ENCODE results near the gene ACOT7.

The ACOT7 gene

DNA sequence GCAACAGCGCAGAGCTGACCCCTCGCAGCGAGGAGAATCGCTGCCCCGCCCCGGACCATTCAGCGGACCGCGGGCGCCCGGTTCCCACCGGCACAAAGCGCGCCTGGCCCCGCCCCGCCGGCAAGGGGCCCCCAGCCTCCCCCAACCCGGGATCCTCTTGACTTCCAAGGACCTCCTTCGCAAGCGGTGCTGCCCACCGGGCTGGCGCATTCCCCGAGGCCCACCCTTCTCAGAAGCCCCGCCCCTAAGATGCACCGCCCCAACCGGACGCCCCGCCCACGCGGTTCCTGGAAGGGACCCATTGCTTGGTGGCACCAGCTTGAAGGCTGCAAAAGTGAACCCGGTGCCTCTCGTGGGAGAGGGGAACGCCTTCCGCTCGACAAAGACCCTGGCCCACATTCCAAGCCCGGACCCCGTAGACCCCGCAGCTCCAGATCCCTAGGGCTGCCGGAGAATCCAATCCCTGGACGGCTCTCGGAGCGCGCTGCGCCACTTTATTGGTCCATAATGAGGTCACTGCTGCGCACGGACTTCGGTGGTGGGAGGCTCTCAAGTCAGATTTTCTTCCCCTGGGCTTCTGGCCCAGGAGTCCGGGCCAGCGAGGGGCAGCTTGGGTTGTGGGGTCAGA lies 147.6 kb downstream of the ACOT7 start:
- DNase-seq: peak; percentile 93

DNA sequence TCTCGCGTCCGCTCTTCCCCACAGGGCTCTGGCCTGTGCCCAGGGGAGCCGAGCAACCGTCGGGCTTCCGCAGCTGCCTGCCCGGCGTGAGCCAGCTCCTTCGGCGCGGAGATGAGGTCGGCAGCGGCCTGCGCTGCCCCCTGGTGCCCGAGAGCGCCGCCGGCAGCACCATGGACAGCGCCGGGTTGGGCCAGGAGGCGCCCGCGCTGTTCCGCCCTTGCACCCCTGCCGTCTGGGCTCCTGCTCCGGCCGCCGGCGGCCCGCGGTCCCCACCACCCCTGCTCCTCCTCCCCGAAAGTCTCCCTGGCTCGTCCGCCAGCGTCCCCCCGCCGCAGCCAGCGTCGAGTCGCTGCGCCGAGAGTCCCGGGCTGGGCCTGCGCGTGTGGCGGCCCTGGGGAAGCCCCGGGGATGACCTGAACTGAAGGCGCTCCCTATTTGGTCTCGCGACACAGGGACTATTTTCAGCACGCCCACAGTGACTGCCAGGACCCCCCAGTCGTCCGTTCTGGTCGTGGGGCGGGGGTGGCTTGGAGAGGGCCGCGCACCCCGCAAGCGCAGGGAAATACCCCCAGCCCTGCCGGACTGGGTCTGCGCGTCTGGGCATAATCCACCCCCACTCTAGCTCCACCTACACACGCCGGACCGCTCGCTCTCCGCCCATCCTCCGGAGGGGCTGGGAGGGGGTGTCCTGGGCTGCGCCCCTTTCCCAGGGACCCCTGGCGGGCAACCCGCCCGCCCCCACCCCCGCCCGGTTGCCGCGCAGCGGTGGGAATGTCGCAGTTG lies 148.3 kb downstream of the ACOT7 start:
- DNase-seq: peak; percentile 92

DNA sequence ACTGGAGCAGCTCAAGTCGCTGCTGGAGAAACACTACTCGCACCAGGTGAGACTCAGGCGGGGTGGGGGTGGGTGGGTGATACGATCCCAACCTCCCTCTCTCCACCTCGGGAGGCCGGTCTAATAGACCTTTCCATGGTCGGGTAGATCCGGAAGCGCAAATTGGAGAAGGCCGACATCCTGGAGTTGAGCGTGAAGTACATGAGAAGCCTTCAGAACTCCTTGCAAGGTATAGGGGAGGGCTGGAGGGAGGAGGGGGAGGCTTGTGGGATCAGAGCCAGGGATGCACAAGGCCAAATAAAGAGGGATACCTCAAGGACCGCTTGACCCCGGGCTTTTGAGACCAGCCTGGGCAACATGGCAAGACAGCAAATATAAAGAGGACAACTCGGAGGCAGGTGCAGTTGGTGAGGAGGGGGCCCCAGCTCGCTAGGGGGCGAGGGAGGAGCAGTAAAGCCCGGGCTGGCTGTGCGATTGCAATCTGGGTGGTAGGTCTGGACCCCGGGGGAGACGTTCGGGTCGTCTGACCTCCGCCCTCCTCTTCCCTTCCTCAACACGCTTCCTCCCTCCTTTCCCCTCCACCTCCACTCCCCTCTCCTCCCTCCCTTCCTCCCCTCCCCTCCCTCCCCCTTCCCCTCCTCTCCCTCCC lies 149.0 kb downstream of the ACOT7 start:
- DNase-seq: no peak

DNA sequence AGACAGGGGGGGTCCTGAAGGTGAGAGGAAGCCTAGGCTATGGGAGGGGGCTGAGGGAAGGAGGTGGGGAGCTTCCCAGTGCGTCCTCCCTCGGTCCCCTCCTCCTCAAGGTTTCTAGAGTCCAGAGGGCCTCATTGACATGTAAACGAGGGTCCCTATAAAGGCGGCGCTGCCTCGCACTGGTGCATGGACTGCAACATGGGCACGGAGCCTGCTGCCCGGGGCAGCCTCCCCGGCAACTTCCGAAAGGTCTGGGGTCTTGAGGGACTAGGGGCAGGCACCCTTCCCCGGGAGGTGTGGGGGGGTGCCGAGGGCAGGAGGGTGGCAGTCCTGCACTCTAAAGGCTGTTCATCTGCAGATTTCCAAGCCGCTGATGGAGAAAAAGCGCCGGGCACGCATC lies 149.6 kb downstream of the ACOT7 start, which contains the start of gene HES3:
Gene HES3 (plus strand): TSS at position 187 of the 400 bp plus-strand sequence. CDS start 187 bp downstream, at position 374.
- DNase-seq: no peak

DNA sequence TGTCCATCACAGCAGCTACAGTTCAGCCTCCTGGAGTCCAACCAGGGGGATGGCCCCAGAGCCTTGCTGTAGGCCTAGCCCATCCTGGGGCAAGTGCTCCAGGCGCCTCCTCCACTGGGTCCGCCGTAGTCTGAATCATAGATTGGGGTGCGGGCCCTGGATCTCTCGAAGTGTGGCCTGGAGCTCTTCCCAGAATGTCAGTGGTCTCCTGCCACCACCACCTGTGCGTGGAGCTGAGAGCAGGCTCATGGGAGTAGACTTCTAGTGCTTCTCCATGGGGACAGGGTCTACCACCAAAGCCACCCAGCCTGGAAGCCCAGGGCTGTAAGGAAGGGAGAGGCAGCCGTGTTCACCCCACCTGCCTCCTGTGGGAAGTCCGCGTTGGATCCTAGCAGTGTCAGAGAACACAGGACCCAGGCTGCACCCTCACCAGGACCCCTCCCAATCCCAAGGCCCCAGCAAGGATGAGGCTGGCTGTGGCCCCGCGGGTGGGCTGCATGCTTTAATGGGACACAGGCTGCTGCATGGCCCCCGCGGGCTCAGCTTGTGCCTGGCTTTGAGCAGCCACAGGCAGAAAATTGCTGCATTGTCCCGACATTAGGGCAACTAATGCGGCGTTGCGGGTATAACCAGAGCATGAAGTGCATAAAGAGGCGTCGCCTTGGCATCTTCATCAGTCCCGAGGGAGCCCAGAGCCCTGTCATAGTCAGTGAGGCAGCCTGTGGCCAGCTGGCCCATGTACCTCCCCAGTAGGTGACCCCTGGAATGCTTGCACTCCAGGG lies 150.3 kb downstream of the ACOT7 start:
- no peak for DNase-seq

DNA sequence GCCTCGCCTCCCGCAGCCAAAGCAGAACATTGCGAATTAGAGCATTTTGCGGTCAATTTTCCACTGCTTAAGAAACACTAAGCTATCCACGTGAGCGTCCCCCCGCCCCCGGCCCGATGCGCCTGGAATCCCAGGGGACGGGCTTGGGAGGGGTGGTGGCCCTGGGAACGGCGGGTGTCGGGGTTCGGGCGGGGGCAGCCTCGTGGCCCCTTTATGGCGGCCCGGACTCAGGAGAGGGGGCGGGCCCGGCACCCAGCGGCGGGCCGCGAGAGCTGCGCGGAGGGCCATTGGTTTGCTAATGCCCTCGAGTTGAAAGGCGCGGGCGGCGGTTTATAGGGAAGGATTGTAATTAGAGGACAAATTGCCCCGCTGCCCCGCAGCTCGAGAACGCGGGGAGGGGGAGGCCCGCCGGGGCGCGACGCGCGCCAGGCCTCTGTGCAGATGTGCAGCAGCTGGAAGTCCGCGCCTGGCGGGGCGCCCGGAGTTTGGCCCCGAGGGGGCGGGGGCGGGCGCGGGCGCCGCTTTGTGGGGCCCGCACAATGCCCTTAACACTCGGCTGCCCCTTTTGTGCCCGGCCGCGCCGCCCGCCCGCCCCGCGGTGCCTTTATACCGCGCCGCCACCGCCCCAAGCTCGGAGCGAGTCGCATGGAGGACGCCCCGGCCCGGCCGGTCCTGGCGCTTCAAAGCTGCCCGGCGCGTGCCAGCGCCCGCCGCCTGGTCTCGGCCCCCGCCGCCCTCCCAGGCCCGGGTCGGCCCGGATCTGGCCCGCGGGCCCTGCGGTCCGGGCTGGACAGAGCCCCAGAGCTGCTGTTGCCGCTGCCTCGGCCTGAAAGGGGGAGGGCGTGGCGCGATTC lies 151.5 kb downstream of the ACOT7 start:
- peak; percentile 26 for DNase-seq

DNA sequence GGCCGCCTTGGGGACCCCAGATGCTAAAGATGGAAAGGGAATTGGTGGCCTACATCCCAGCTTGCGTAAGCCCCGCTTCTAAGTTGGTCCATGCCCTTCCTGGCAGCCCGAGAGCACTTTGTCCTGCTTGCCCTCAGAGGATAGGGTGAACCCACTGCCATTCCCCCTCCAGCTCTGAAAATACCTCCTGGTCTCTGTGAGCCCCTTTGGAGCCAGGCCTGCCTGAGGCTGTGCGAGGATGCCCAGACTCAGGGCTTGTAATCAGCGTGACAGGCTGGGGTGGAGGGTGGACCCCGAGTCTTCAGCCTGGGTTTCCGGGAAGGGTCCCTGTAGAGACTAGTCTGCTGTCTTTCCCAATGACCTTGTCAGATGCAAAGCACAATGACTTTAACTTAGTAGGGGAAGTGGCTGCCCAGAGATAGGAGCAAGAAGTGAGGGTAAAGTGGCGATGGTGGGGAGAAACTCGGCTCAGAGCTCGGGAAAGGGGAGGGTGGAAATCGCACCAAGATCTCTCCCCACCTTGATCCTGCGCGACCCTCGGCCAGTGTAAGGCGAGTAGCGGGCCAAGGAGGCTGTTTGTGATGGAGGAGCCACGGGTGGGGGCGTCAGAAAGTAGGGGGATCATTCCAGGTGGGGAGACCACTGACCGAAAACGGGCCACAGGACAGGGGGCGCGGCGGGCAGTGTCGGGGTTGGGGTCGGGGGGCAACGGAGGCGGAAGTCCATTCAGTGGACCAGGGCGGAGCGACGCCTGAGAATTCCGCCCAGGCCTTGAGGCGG lies 152.3 kb downstream of the ACOT7 start:
- no peak for DNase-seq

DNA sequence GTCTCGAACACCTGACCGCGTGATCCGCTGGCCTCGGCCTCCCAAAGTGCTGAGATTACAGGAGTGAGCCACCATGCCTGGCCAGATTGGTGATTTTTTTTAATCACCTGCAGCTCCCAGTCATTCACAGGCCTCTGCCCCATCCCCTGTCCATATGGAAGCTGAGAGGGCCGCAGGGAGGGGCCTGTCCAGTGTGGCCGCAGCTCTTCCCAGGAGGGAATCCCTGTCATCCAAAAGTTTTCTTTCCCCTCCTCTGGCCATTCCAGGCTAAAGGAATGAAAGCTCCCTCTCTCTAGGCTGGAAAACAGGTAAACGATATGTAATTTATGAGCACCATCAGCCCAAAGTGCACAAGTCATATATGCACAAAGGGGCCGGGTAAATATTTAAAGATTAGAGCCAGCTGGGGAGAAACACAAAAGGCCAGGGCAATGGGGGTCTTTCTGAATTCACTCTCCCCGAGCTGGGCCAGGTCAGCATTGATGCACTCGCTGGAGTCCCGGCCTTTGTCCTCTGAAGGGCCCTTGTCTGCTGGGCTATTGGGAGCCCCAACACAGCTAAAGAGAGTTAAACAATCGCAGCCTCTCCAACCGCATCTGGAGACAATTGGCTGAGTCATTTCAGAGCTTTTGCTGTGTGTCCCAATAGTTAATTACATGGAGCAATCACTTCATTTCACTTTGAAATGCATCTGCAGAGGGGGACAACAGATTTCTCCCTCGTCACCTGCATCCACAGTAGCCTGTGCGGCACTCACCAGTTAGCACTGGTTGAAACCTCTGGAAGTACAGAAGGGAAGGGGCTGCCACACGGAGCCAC lies 153.4 kb downstream of the ACOT7 start:
- DNase-seq: peak; percentile 49

DNA sequence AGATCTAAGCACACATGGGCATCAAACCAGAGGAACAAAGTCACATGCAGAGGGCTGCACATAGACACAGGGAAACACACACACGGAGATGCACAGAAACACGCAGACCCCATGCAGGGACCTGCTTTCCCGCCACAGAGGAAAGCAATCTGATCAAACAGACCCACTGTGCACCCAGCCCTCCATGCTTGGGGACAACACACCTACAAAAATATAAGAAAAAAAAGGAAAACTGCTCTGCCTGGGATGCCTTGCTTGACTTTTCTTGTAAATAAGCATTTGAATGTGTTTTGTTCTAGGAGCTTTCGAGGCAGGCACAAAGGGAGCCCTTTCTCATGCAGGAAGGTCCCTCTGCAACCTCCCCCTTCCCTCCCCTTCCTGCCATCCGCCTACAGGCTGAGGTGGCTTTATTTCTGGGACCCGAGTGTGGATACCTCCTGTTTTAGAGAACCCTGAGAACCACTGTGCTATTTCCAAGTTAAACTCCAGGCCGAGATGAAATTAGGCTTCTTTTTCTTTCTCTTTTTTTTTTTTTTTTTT lies 154.3 kb downstream of the ACOT7 start:
- no peak for DNase-seq

DNA sequence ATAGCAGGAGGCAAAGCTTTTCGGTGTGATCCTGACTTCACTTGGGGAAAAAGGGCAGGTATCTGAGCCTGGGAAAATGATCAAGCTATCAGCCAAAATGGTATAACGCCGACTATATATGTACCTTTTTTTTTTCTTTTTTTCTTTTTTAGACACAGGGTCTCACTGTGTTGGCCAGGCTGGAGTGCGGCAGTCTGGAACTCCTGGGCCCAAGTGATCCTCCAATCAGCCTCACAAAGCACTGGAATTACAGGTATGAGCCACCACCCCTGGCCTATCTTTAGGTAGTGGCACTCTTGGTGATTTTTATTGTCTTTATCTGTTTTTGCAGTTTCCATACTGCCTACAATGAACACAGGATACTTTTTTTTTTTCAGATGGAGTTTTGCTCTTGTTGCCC lies 156.5 kb downstream of the ACOT7 start:
- DNase-seq: no peak

DNA sequence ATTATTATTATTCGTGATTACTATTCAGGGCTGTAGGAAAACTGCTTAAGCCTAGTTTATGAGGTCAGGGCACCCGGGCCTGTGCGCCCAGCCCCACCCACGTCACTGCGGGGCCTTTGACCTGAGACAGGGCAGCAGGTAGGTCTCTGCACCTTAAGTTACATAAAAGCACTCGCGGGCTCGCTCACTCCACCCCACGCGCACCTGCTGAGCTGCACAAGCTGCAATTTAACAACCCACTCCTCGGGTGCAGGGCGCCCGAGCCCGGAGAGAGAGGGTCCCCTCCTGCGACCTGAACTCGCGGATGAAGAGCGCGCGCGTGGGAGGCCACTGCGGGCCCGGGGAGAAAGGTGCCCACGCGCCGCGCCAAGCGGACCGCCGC lies 158.3 kb downstream of the ACOT7 start:
- no peak for DNase-seq

DNA sequence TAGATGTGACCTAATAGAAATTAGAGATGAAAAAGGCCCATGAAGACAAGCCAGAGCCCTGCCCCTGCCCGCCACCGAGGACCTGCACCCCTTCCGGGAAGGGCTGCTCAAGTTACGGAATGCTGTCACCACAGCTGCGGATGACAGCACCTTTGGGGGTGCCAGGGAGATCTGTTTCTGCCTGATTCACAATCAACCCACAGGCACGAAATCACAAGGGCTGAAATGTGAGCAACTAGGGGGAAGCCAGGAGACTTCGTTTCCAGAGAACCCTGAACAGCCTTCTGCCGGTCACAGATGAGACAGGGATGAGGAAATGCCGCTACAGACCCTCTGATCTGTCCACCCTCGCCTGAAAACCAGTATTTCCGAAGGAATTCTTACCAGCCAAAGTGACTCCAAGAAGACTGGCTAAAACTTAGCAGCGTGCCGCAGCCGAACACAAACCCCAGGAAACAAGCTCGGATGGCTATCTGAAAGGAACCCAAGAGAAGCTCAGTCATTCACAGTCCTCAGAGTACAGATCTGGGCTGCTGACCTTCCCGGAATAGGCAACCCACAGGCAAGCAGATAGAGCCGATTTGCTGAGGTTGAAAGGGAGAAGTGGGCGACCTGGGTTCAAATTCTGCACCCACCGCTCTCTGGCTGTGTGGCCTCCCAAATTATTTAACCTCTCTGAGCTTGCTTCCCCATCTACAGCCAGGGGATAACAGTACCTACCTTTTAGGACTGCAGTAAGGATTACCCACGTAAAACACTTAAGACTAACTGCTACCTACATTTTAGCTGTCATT lies 158.9 kb downstream of the ACOT7 start:
- DNase-seq: no peak

DNA sequence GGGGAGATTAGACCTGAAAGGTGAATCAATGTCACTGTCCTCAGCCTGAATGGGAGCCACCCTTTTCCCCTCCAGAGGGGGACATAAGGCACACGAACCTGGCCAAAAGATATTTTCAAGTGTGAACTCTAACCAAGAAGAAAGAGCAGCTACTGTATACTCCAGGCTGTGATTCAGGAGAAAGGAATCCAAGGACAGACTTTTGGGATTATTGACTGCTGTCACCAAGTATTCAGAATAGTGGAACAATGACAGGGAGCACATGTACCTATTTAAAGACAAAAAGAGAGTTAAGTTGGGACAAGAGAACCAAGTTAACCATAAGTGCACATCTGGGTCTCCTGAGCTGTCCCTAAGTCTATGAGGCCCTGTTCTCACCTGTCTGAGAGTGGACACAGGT lies 160.2 kb downstream of the ACOT7 start:
- DNase-seq: no peak

DNA sequence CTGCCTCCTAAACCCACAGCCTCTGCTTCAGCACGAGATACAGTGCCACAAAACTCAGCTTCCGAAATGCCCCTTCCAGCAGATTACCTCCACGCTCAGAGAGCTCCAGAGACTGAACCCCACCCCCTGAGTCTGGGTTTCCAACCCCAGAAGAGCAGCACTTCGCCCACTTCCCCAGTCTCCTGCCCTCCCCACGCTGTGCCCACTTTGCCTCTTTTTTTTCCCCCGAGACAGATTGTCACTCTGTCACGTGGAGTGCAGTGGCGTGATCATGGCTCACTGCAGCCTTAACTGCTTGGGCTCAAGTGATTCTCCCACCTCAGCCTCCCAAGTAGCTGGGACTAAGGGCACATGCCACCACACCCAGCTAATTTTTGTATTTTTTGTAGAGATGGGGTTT lies 167.9 kb downstream of the ACOT7 start:
- DNase-seq: no peak

DNA sequence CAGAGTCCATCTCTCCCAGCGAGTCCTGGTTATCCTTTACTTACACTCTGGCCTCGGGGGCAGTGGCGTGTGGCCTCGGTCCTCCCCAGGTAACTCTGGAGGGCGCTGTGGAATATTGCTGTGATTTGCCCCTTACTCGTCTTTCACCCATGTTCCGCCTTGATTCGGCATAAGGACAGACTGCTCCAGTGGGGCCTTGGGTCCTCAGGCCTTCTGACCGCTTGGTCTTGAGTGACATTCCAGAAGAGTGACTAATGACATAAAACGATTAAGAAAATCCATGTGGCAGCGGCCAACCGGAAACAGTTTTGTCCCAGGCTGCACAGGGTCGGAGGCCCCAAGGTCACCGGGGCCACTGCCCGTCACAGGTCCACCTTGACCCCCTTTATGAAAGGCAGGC lies 168.8 kb downstream of the ACOT7 start:
- no peak for DNase-seq

DNA sequence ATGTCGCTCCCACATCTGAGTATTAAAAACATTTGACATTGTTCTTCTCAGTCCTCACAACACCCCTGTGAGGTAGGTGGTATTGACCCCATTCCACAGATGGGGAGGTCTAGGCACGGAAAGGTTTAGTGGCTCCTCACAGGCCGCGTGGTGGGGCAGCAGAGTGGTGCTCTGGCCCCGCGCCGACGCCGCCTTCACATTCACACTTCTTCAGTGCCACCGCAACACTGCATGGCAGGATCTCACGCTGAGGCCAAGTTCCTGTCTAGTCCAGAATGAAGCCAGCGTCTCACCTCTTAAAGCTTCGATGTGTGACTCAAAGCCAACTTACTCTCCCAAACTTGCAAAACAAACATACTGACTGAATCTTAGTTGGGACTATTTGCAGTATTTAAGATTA lies 169.9 kb downstream of the ACOT7 start:
- no peak for DNase-seq

DNA sequence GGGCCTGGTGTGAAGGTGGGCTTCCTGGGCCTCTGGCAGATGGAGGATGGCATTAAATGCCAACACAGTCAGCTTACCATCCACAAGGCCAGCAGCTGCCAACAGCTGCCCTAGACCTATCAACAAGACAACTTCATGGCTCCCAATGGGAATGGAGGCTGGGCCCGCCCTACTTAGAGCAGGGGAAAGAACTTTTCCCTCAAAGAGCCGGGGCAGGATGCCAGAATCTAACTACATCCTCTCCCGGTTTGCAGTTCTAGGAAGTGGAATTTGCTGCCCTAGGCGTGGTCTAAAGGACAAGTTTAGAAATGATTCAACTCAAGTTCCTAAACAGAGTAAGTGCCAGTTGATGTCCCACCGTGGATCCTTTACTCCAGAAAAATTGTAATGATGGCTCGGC lies 170.9 kb downstream of the ACOT7 start:
- DNase-seq: no peak

DNA sequence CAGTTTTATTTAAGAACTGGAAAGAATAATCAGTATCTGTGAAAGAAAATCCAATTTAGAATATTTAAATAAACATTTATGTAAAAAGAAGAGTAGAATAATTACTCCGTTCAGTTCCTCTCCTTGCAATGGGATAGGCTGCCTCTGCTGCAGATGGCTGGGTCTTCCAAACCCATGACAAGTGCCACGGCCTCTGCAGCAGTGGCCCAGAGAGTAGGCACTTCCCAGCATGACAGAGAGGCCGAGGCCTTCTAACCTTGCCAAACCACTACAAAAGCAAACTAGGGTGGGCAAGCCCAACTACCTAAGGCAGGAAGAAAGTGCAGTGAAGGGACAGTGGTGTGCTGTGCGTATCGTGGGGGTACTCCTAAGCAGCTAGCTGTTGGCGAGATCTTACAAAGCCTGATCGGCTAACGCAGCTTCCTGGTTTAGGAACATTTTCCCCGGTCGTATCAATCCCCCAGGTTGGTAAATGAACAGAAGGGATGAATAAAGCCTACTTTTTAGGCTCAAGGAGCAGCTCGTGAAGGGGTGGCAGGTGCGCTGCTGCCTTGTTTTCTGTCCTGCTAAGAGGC lies 172.3 kb downstream of the ACOT7 start:
- DNase-seq: no peak

DNA sequence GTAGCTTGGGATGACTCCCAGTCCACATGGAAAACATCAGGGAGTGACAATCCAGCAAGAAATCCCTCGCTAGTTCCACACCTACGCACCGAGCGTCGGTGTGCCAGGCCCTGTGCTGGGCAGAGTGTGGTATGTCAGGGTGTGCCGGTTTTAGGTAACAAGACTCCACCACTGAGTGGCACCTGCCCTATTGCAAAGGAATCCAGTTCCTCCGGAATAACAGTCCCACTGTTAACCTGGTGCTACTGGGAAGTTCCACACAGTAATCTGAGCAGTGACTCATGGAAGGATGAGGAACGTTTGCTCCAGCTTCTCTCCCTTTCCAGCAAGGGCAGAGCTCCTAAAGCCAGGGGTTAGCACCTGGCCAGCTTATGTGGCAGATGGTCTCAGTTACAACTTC lies 173.3 kb downstream of the ACOT7 start:
- DNase-seq: no peak

Measured in NCI-H2227 treated with DMSO at 0.1 percent for 48 hours (cell line).